HG03280 (cell line): ENCODE results near the gene DCLK1.

Source experiments
- ATAC-seq: cut with Tn5 transposase; IDR thresholded peaks from one replicate; pipeline ENCODE4 v1.9.1; 2021; ENCODE audit warnings: mild to moderate bottlenecking, moderate library complexity; ENCODE audit not compliant: unreplicated experiment

The DCLK1 gene

GRCh38 chr13:35765366-35765765, 365.8 kb downstream of the DCLK1 start:
- no peak for ATAC-seq

GRCh38 chr13:35764326-35765015, 366.7 kb downstream of the DCLK1 start:
- no peak for ATAC-seq

- ATAC-seq: no peak
Measured at GRCh38 chr13:35763782-35764123, 367.4 kb downstream of the DCLK1 start.

- ATAC-seq: no peak
Measured at GRCh38 chr13:35763060-35763781, 368.0 kb downstream of the DCLK1 start.

- no peak for ATAC-seq
Measured at GRCh38 chr13:35761440-35762252, 369.5 kb downstream of the DCLK1 start.

GRCh38 chr13:35760735-35761281, 370.4 kb downstream of the DCLK1 start:
- no peak for ATAC-seq

GRCh38 chr13:35747594-35747993, 383.6 kb downstream of the DCLK1 start:
- ATAC-seq: no peak

- ATAC-seq: no peak
Measured at GRCh38 chr13:35744566-35745178, 386.5 kb downstream of the DCLK1 start.

GRCh38 chr13:35744144-35744543, 387.0 kb downstream of the DCLK1 start:
- ATAC-seq: no peak

- ATAC-seq: no peak
Measured at GRCh38 chr13:35743165-35743564, 388.0 kb downstream of the DCLK1 start.

GRCh38 chr13:35741657-35742056, 389.5 kb downstream of the DCLK1 start:
- ATAC-seq: no peak

GRCh38 chr13:35736876-35737275, 394.3 kb downstream of the DCLK1 start:
- no peak for ATAC-seq

GRCh38 chr13:35733827-35734226, 397.4 kb downstream of the DCLK1 start:
- ATAC-seq: no peak

GRCh38 chr13:35732565-35732964, 398.6 kb downstream of the DCLK1 start:
- no peak for ATAC-seq

GRCh38 chr13:35731471-35731870, 399.7 kb downstream of the DCLK1 start:
- no peak for ATAC-seq

- ATAC-seq: peak; percentile 74
Measured at GRCh38 chr13:35729926-35730627, 401.1 kb downstream of the DCLK1 start.

GRCh38 chr13:35727881-35728280, 403.3 kb downstream of the DCLK1 start:
- ATAC-seq: no peak

- ATAC-seq: no peak
Measured at GRCh38 chr13:35724446-35724845, 406.7 kb downstream of the DCLK1 start.

GRCh38 chr13:35723821-35724220, 407.4 kb downstream of the DCLK1 start:
- no peak for ATAC-seq

- no peak for ATAC-seq
Measured at GRCh38 chr13:35723053-35723461, 408.1 kb downstream of the DCLK1 start.
